Esophagus (tissue), 2 donors: ENCODE results near the gene REXO4. TPM values are rescaled to one million over a fixed set of nuclear protein-coding genes. Genes with fewer than 3 reads are reported as not detected.

ENCODE experiments used
- H3K27ac ChIP-seq, 2 donors: one replicate each; pipeline ENCODE4 v1.5.1; 2013; ENCODE audit warnings: low read depth in 2 of 2, mild to moderate bottlenecking in 2 of 2, inconsistent platforms in 1 of 2, low read length in 1 of 2, moderate library complexity in 1 of 2
- H3K27me3 ChIP-seq, 2 donors: one replicate each; pipeline ENCODE4 v1.6.1; 2013; ENCODE audit warnings: low read length in 2 of 2, control low read depth in 1 of 2, mild to moderate bottlenecking in 1 of 2; ENCODE audit not compliant: insufficient read depth in 2 of 2, control insufficient read depth in 1 of 2
- H3K36me3 ChIP-seq, 2 donors: one replicate each; pipeline ENCODE4 v1.6.1; 2013; ENCODE audit warnings: low read length in 1 of 2; ENCODE audit not compliant: control insufficient read depth in 2 of 2, insufficient read depth in 2 of 2
- H3K4me1 ChIP-seq, 2 donors: one replicate each; pipeline ENCODE4 v1.6.1; 2013; ENCODE audit warnings: low read length in 1 of 2; ENCODE audit not compliant: control insufficient read depth in 2 of 2, insufficient read depth in 2 of 2
- H3K4me3 ChIP-seq, 2 donors: one replicate each; pipeline ENCODE4 v1.5.1; 2013; ENCODE audit warnings: low read length in 2 of 2, mild to moderate bottlenecking in 2 of 2, low read depth in 1 of 2, moderate library complexity in 1 of 2
- H3K9me3 ChIP-seq, 2 donors: one replicate each; pipeline ENCODE4 v1.6.1; 2013; ENCODE audit warnings: mild to moderate bottlenecking in 2 of 2, low read depth in 1 of 2, low read length in 1 of 2, moderate library complexity in 1 of 2; ENCODE audit not compliant: control insufficient read depth in 2 of 2, insufficient read depth in 1 of 2
- WGBS, 2 donors: extraction: QIAGEN DNeasy Blood & Tissue Kit; methylation state at CpG; one replicate each; pipeline ENCODE4 v1.1.7; 2013; 5-methylcytosine and 5-hydroxymethylcytosine counted together
- polyA plus RNA-seq, 2 donors: library from polyadenylated mRNA; stranded (reverse); fragments of 200-250 nt; gene quantifications; one replicate each; pipeline ENCODE4 v1.2.3, GENCODE V29; 2013
- donor health status: healthy with polysubstance abuse.
- donor health status: Bipolar disorder and iron deficiency.

REXO4 gene
- polyA plus RNA-seq, 2 donors, result 10.6 to 15.2 TPM

DNA sequence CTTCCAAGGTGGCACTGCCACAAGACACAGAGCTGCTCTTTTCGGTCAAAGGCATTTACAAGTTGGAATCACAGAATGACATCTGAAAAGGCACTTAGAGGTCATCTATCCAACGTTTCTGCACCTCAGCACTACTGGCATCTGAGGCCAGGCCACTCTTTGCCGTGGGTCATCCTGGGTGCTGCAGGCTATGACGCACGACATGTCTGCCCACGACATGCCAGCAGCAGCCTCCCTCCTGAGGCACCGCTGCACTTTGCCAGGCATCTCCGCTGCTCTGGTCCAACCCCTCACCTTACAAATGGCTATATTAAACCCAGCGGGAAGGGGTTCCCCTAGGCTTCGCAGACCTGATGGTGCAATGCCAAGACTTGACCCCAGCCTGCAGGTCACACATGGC, 50.0 kb downstream of the REXO4 start:
- 62 to 70% methylated on average over 10 of the region's 10 CpGs for WGBS, 2 donors
- Histone ChIP-seq H3K4me3 (no peak overlapping the region), H3K4me1 (peaks cover 13 to 41% of the 10 kb centered on the region in 2 donors), H3K36me3 (peaks cover 13 to 43% of the 10 kb centered on the region in 2 donors), H3K27me3 (no peaks in the 10 kb centered on the region), H3K9me3 (no peaks in the 10 kb centered on the region), H3K27ac (peak overlapping the region in 1 of 2 donors; percentile 74)

DNA sequence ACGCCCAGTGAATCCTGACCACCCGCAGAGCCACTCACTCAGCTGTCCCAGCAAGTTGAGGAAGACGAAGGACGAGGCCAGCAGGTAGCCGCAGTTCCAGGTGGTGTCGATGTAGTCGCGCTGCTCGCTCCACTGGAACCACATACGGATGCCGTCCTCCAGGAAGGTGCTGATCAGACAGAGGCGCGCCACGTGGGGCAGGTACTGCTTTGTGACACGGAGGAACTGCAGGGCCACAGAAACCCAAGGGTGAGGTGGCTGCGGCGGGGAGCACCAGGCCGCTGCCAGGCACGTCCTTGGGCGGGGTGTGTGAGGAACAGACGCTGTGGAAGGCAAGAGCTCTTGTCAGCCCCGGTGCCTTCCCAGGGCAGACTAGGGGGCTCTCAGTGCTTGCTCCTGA, 50.6 kb downstream of the REXO4 start:
- peaks cover 13 to 43% of the 10 kb centered on the region in 2 donors for H3K36me3 ChIP-seq
- WGBS, 2 donors, result 90 to 91% methylated on average over 22 of the region's 22 CpGs
- peaks cover 13 to 41% of the 10 kb centered on the region in 2 donors for H3K4me1 ChIP-seq

DNA sequence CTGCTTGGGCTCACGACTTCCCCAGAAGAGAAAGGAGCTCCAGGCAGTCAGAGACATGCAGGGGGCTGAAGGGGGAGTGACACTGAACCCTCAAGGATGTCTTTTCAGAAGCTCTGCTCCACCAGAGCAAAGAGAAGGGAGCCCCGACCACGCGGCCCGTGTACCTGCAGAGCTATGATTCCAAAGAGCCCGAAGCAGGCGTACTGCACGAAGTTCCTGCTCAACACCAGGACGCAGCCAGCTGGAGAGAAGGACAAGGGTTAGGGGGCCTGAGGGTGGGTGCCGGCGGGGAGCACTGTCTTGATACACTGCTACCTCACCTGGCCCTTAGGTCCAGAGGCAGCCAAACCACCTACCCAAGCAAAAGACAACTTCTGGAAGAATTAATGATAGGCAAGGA, 51.4 kb downstream of the REXO4 start:
- Histone ChIP-seq H3K36me3 (peaks cover 13 to 45% of the 10 kb centered on the region in 2 donors), H3K9me3 (peaks cover 0 to 2% of the 10 kb centered on the region in 2 donors), H3K27ac (no peak overlapping the region), H3K4me3 (no peak overlapping the region), H3K27me3 (no peaks in the 10 kb centered on the region), H3K4me1 (peaks cover 10 to 35% of the 10 kb centered on the region in 2 donors)
- 92% methylated on average over 11 of the region's 11 CpGs for WGBS, 2 donors

More for the DNA sequence above, 50.6 kb downstream of the REXO4 start:
- H3K27me3 ChIP-seq, result no peaks in the 10 kb centered on the region
- no peaks in the 10 kb centered on the region for H3K9me3 ChIP-seq
- no peak overlapping the region for H3K4me3 ChIP-seq
- H3K27ac ChIP-seq, result peak overlapping the region in 1 of 2 donors; percentile 74

DNA sequence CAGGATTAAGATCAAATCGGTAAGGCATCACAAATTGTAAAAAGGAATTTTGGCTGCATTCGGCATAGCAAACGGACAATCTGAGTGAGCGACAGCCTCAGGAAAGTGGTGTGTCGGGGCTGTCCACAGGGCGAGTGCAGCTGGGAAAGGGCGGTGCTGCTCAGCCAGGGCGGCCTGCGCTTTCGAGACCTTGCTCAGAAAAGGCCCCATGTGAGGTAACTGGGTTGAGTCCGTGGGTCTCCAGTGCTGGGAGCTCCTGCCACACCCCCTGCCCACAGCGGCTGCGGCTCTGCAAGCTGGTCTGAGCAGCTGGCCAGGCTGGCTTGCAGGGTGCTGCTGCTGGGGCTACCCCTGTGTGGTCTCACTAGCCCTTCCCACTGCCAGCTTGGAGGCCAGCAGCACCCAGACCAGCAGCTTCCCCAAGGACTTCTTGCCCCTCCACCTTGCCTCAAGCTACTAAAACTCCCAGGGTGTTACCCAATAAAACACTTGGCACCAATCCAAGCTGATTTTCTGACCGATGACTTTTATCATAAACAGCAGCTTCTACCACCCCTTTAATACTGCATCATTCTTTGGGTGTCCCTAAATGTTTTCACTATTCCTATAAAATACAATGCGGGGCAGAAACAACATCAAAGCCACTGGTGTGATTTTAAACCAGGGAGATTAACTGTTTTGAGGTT, 55.3 kb downstream of the REXO4 start:
- Histone ChIP-seq H3K4me1 (peaks cover 4 to 27% of the 10 kb centered on the region in 2 donors), H3K4me3 (no peak overlapping the region), H3K9me3 (peaks cover 0 to 2% of the 10 kb centered on the region in 2 donors), H3K27ac (peak overlapping the region; percentile 8 to 38), H3K27me3 (no peaks in the 10 kb centered on the region), H3K36me3 (peaks cover 13 to 58% of the 10 kb centered on the region in 2 donors)
- 55 to 65% methylated on average over 15 of the region's 15 CpGs for WGBS, 2 donors

DNA sequence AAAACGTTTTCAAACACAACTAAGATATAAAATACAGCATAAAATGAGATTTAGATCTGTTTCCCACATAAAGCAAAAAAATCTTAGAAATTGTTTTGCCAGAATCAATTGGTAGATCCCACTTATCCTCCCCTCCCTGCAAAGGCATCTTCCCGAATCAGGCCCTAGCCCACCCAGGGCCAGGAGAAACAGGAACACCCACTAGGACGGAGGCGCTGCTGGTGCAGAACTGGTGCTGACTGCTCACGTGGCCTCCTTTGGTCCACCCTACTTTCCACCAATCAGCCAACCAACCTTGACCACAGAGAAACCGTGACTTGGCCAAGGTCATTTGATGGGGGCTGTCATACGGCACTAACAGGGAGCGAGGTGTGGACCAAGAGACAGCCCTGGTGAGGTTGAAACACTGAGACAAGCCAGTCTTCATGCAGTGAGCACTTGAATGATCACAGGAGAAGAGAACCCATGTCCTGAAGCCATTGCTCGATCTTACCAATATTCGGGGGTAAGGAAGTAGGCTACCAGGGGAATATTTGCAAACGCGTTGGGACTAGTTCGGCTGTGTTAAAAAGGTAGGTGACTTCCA, 56.2 kb downstream of the REXO4 start:
- Histone ChIP-seq H3K4me3 (no peak overlapping the region), H3K27ac (no peak overlapping the region), H3K9me3 (peaks cover 0 to 2% of the 10 kb centered on the region in 2 donors), H3K27me3 (no peaks in the 10 kb centered on the region), H3K4me1 (peaks cover 4 to 34% of the 10 kb centered on the region in 2 donors), H3K36me3 (peaks cover 12 to 49% of the 10 kb centered on the region in 2 donors)
- 60 to 67% methylated on average over 13 of the region's 13 CpGs for WGBS, 2 donors

DNA sequence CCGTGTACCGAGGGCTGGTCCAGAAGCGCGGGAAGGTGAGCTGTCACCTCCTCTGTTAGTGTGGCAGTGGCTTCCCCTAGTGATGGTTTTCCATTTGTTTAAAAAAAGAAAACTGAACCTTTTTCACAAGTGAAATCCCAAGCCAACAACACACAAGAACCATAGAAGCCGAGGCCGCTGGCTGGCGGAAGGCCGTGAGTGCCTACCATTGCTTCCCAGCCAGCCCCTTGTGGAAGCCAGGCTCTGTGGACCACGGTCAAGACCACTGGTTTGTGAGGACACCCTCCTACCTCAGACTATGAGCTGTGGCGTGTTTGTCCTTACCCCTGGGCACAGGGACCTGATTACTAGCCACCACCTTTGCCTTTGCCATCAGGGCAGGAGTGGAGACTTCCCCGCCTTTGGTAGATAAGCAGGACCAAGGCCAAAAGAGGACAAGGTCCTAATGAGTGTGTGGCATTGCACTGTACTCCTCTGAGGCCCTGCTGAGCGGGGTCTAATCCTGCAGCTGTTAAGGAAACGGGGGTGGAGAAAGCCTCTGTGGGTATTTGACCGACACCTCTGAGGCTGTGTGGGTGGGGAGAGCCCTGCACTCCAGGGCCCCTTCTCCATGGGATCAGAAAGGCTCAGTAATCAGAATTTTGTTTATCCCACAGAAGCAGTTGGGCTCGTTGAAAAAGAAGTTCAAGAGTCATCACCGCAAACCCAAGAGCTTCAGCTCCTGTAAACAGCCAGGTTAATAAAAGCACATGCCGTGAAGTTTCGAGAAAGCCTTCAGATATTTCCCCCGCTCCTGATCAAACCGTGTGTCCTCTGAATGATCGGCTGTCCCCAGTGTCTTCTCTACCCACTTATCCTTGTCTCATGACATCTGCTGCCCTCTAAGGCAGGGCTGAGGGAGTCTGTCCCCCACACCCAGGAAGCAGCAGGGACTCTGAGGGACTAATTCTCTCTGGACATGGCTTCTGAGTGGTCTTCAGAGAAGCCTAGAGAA, 57.1 kb downstream of the REXO4 start:
- Histone ChIP-seq H3K9me3 (peaks cover 0 to 2% of the 10 kb centered on the region in 2 donors), H3K36me3 (peaks cover 9 to 42% of the 10 kb centered on the region in 2 donors), H3K4me1 (peaks cover 4 to 34% of the 10 kb centered on the region in 2 donors), H3K27me3 (no peaks in the 10 kb centered on the region), H3K4me3 (no peak overlapping the region), H3K27ac (no peak overlapping the region)
- WGBS, 2 donors, result 67 to 79% methylated on average over 21 of the region's 21 CpGs

DNA sequence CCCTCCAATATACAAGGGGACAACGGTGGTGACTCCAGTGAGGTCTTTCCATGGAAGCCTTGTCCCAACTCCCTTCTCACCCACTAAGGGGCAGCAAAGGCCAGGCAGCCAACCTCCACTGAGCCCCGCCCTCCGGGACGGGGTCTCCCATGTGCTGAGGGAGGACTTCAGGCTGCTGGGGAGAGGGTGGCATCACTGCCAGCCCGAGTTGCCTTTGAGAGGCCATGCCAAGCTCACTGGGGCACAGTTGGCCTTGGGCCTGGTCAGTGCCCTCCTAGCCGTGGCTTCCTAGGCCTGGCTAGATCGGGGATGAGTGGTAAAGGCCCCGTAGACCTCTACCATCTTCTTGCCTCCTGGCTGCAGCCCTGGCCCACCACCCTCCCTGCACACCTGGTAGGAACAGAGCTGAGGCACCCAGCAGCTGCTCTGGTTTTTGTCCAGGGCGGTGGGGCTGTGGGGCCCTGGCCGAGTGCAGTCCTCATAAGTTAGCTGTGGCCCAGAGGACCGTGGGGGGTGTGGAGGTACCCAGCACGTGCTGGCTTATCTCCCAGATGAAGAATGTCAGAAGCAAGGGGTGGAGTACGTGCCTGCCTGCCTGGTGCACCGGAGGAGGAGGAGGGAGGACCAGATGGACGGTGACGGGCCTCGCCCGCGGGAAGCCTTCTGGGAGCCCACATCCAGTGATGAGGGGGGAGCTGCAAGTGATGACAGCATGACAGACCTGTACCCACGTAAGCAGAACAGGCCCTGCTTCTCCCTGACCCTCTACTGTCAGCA, 58.2 kb downstream of the REXO4 start:
- no peak overlapping the region for H3K27ac ChIP-seq

DNA sequence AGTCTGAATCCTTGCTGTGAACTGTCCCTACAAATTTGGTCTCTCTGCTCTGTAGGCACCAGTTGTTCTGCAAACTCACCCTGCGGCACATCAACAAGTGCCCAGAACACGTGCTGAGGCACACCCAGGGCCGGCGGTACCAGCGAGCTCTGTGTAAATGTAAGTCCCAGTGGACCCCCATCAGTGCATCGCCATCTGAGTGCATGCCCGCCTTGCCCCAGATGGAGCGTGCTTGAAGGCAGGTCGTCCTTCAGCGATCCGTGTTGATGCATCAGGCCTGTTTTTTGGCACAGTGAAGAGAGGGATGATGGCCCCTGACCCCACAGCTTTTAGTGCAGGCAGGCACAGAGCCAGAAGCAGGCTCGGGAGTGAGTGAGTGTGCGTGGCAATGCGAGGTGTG, 60.2 kb downstream of the REXO4 start:
- no peak overlapping the region for H3K27ac ChIP-seq
- peaks cover 4 to 31% of the 10 kb centered on the region in 2 donors for H3K4me1 ChIP-seq
- no peaks in the 10 kb centered on the region for H3K27me3 ChIP-seq
- peaks cover 1 to 44% of the 10 kb centered on the region in 2 donors for H3K36me3 ChIP-seq
- H3K9me3 ChIP-seq, result peaks cover 0 to 2% of the 10 kb centered on the region in 2 donors
- H3K4me3 ChIP-seq, result peak overlapping the region in 1 of 2 donors; percentile 86
- 70 to 74% methylated on average over 14 of the region's 14 CpGs for WGBS, 2 donors

More for the DNA sequence above, 58.2 kb downstream of the REXO4 start:
- H3K4me3 ChIP-seq, result no peak overlapping the region
- H3K36me3 ChIP-seq, result peaks cover 6 to 39% of the 10 kb centered on the region in 2 donors
- peaks cover 0 to 2% of the 10 kb centered on the region in 2 donors for H3K9me3 ChIP-seq
- H3K27me3 ChIP-seq, result no peaks in the 10 kb centered on the region
- peaks cover 4 to 36% of the 10 kb centered on the region in 2 donors for H3K4me1 ChIP-seq
- WGBS, 2 donors, result 45 to 53% methylated on average over 20 of the region's 20 CpGs
